Neutrophil (primary cell): ENCODE results near the gene DNAJB6.
A peak's percentile ranks its signal among the peaks of the same experiment; 100 is the strongest.

Experiments used
- H3K27ac ChIP-seq: fragments of 200-600 bp; sonication (generic); 2 replicates; pipeline ENCODE4 v1.5.1; 2016; ENCODE audit warnings: mild to moderate bottlenecking, moderate library complexity
- H3K27me3 ChIP-seq: fragments of 200-600 bp; sonication (generic); 2 replicates; pipeline ENCODE4 v1.6.0; 2016; ENCODE audit warnings: mild to moderate bottlenecking
- H3K36me3 ChIP-seq: fragments of 200-600 bp; sonication (generic); 2 replicates; pipeline ENCODE4 v1.5.1; 2017
- H3K4me1 ChIP-seq, 2 experiments: fragments of 200-600 bp in 1 of 2; sonication (generic) in 1 of 2; 1 replicate in 1 of 2; 2 replicates in 1 of 2; pipeline versions ENCODE4 v1.5.1 to v1.6.1; 2013 to 2016; ENCODE audit warnings: low read depth in 1 of 2, low read length in 1 of 2, mild to moderate bottlenecking in 1 of 2, moderate library complexity in 1 of 2; ENCODE audit not compliant: control insufficient read depth in 1 of 2, insufficient read depth in 1 of 2
- H3K4me3 ChIP-seq, 2 experiments: fragments of 200-600 bp in 1 of 2; sonication (generic) in 1 of 2; 1 replicate in 1 of 2; 2 replicates in 1 of 2; pipeline ENCODE4 v1.5.1; 2013 to 2016; ENCODE audit warnings: low read depth in 1 of 2, low read length in 1 of 2, mild to moderate bottlenecking in 1 of 2, moderate library complexity in 1 of 2
- H3K9me3 ChIP-seq: fragments of 200-600 bp; sonication (generic); 2 replicates; pipeline ENCODE4 v1.5.1; 2016
- TF ChIP-seq, protein P1 (sequence below): fragments of 200-600 bp; sonication (generic); IDR thresholded peaks from 2 replicates; pipeline ENCODE4 v1.5.1; 2016; ENCODE audit warnings: antibody characterized with exemption

The DNAJB6 gene

DNA sequence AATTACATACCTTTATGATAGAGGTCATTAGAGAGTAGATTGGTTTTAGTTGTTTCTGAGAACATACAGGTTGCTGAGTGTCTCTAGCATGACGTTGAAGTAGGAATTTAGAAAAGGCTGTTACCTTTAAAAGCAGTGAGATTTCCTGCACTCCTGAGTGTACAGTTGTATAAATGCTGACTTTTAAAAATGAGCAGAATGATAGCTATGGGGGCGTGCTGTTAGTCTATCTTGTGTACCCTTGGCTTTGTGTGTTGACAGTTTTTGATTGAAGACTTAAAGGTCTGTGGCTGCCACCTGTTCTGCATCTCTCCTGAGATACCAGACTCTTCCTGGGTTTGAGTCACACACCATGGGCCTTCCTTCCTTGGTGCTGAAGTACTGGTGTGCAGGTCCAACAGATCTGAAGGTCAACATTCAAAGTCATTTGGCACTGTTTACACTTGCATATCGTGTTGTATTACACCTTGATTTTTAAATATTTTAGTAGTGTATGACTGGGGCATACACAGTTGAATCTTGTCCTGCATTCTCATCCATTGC is 23.8 kb downstream of the DNAJB6 start:
- Histone ChIP-seq H3K36me3 (peaks cover 77% of the 10 kb centered on the region), H3K4me3 (no peak overlapping the region), H3K4me1 (peaks cover 23 to 28% of the 10 kb centered on the region in 2 experiments), H3K9me3 (no peaks in the 10 kb centered on the region), H3K27ac (peak overlapping the region; percentile 45), H3K27me3 (no peaks in the 10 kb centered on the region)
- TF ChIP-seq, protein P1, sequence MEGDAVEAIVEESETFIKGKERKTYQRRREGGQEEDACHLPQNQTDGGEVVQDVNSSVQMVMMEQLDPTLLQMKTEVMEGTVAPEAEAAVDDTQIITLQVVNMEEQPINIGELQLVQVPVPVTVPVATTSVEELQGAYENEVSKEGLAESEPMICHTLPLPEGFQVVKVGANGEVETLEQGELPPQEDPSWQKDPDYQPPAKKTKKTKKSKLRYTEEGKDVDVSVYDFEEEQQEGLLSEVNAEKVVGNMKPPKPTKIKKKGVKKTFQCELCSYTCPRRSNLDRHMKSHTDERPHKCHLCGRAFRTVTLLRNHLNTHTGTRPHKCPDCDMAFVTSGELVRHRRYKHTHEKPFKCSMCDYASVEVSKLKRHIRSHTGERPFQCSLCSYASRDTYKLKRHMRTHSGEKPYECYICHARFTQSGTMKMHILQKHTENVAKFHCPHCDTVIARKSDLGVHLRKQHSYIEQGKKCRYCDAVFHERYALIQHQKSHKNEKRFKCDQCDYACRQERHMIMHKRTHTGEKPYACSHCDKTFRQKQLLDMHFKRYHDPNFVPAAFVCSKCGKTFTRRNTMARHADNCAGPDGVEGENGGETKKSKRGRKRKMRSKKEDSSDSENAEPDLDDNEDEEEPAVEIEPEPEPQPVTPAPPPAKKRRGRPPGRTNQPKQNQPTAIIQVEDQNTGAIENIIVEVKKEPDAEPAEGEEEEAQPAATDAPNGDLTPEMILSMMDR: no peak

DNA sequence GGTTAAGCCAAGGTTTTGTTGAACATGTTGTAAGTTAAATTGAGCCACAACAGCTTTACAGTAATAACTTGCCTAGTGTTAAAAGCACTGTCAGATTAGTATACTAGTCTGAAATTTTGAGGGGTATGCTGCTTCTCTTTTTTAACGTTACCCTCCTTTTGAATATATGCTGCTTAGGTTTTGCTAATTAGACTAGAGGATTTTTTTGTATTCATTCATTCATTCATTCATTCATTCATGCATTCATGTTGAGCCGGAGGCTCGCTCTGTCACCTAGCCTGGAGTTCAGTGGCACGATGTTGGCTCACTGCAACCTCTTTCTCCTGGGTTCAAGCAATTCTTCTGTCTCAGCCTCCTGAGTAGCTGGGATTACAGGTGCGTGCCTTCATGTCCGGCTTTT is 24.7 kb downstream of the DNAJB6 start:
- no peaks in the 10 kb centered on the region for H3K9me3 ChIP-seq
- H3K36me3 ChIP-seq: peaks cover 87% of the 10 kb centered on the region
- no peak overlapping the region for H3K27ac ChIP-seq
- H3K4me1 ChIP-seq: peaks cover 13 to 18% of the 10 kb centered on the region in 2 experiments
- TF ChIP-seq, protein P1: no peak
- no peaks in the 10 kb centered on the region for H3K27me3 ChIP-seq
- no peak overlapping the region for H3K4me3 ChIP-seq

DNA sequence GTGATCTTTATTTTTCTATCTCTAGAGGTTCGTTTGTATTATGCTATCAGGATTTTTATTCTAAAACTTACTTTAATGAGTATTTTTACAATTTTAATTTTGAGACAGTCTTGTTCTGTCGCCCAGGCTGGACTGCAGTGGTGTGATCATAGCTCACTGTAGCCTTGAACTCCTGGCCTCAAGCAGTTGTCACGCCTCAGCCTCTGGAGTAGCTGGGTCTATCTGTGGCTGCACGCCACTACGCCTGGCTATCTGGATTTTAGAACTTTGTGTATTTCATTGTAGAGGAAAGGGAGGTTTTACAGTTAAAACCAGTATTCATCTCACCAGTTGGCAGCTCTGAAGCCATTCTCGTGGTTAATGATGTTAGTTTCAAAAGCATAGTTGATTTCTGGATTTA is 25.9 kb downstream of the DNAJB6 start:
- Histone ChIP-seq H3K4me3 (no peak overlapping the region), H3K4me1 (peaks cover 4 to 8% of the 10 kb centered on the region in 2 experiments), H3K9me3 (no peaks in the 10 kb centered on the region), H3K27ac (no peak overlapping the region), H3K36me3 (peaks cover 98% of the 10 kb centered on the region), H3K27me3 (no peaks in the 10 kb centered on the region)
- TF ChIP-seq, protein P1: no peak

DNA sequence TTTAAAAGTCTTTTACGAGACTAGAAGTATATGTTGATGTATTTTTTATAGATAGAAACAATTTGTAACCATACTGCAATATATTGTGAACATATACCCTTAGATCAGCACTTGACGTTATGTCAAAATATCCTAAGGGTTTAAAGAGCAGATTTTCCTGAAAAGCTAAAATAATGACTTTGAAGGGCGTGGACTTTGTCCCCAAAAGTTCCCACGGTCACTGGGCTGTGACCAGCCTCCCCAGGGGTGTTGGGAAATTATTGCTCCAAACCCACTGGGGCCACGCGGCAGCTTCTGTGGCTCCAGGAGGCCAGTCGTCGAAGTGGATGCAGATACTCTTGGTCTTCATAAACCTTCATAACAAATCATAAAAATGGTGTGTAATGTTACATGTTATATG is 29.9 kb downstream of the DNAJB6 start:
- peaks cover 99% of the 10 kb centered on the region for H3K36me3 ChIP-seq
- no peaks in the 10 kb centered on the region for H3K9me3 ChIP-seq
- H3K4me3 ChIP-seq: no peak overlapping the region
- no peak overlapping the region for H3K27ac ChIP-seq
- TF ChIP-seq, protein P1: no peak
- no peaks in the 10 kb centered on the region for H3K4me1 ChIP-seq
- no peaks in the 10 kb centered on the region for H3K27me3 ChIP-seq

DNA sequence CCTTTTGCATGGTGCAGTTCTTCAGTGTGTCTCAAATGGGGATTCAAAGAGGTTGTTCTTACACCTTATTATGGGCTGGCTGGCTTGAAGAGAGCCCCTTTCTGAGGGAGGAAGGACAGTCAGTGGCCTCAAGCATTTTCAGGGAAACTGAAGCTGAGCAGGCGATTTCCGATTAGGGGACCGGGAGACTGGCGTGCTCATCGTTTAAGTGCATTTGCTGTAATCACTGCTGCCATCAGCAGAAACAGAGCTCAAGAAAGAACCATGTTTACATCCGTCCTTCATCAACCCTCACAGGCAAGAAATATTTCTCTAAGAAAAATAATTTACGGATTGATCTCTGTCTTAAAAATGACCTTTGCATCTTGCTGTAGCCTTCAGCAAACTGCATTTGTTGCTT is 32.2 kb downstream of the DNAJB6 start:
- no peaks in the 10 kb centered on the region for H3K27me3 ChIP-seq
- no peak overlapping the region for H3K4me3 ChIP-seq
- H3K4me1 ChIP-seq: no peaks in the 10 kb centered on the region
- no peaks in the 10 kb centered on the region for H3K9me3 ChIP-seq
- peaks cover 100% of the 10 kb centered on the region for H3K36me3 ChIP-seq
- H3K27ac ChIP-seq: peak overlapping the region; percentile 13
- TF ChIP-seq, protein P1: no peak

DNA sequence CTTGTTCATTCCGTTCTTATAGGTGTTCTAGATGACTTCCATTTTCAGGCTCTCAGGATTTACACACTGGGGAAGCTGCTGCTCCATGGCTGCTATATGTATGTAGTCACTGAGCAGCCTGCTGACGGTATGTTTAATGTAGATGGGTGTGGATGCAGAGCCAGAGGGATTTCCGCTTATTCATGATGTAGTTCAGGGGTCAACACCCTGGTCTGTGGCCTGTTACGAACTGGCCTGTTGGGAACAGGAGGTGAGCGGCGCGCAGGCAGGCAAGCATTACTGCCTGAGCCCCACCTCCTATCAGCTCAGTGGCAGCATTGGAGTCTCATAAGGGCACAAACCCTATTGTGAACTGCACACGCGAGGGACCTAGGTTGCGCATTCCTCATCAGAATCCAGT is 33.9 kb downstream of the DNAJB6 start:
- Histone ChIP-seq H3K36me3 (peaks cover 92% of the 10 kb centered on the region), H3K27me3 (no peaks in the 10 kb centered on the region), H3K4me1 (no peaks in the 10 kb centered on the region), H3K27ac (no peak overlapping the region), H3K9me3 (no peaks in the 10 kb centered on the region), H3K4me3 (no peak overlapping the region)
- TF ChIP-seq, protein P1: no peak
